GM18870 (cell line): ENCODE measurements around the gene PKD2.
"Not testable (repeated sequence)": the region's sequence is repeated elsewhere in the genome, so short reads cannot be mapped to it uniquely, and the experiment has no call there.

Source experiments
- ATAC-seq: cut with Tn5 transposase; IDR thresholded peaks from one replicate; pipeline ENCODE4 v1.9.1; 2021; ENCODE audit warnings: moderate library complexity; ENCODE audit not compliant: unreplicated experiment

The PKD2 gene

GRCh38 chr4:88109123-88109881, 101.9 kb downstream of the PKD2 start:
- ATAC-seq = no peak

- no peak for ATAC-seq
Observed at GRCh38 chr4:88110826-88111225, 103.4 kb downstream of the PKD2 start.

GRCh38 chr4:88112856-88113255, 105.4 kb downstream of the PKD2 start:
- no peak for ATAC-seq

DNA sequence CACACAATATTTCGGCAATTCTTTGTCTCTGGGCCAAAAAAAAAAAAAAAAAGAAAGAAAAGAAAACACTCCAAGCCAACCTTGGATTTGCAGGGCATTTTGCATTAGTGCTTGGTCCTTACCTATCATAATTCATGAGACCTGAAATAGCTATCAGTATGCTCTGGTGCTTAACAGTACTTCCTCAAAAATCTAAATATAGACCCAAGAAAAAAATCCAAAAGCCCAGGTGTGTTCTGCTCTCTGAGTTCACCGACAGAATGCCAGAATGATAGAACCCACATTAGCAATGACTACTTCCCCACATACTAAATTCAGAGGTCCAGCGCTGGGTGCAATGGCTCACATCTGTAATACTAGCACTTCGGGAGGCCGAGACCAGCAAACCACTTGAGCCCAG, 108.2 kb downstream of the PKD2 start:
- ATAC-seq = no peak

- ATAC-seq = no peak
Observed at GRCh38 chr4:88119943-88120342, 112.5 kb downstream of the PKD2 start.

GRCh38 chr4:88122260-88122659, 114.8 kb downstream of the PKD2 start:
- not testable (repeated sequence) for ATAC-seq
